ENCODE measurements around the gene PLCB4.

The PLCB4 gene

DNA sequence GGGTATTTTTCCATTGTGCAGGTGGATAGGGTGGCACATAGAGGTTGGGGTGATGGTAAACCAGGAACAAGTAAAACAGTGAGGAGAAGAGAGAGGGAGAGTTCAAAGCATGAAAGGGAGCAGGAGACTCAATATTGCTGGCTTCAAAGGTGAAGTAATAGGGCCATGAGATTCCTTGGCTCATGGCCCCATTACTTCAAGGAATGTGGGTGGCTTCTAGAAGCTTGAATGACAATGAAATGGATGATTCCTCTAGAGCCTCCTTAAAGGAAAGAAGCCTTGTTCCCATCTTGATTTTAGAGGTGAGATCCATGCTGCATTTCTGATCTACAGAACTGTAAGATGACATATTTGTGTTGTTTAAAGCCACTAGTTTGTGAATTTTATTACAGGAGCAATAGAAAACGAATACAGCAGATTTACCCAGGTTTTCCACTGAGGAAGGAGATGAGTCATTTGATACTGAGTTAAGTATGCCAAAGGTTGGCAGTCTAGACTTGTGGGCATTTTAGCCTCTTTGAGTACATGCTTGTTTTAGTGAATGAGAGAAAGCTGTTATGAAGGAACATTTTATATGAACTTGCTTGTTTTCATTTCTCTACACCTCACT lies 110.4 kb downstream of the PLCB4 start:
- DNase-seq (ENCODE audit: low read depth): no peak

DNA sequence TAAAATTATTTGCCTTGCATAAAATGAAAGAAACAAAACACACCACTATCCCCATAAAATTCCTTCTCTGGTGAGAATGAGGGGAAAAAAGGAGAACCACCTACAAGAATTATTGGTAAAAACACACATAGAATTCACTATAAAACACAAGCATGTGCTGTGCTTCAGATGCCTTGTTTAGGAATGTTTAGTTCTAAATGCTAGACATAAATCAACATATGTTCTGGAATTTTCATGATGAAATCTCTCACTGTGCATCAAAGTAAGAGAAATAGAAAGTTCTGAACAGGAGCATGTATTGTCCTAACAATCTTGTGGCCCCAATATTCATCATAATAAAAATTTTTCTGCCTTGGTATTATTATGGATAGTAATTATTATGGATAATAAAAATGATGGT lies 111.0 kb downstream of the PLCB4 start:
- DNase-seq (ENCODE audit: low read depth): no peak

DNA sequence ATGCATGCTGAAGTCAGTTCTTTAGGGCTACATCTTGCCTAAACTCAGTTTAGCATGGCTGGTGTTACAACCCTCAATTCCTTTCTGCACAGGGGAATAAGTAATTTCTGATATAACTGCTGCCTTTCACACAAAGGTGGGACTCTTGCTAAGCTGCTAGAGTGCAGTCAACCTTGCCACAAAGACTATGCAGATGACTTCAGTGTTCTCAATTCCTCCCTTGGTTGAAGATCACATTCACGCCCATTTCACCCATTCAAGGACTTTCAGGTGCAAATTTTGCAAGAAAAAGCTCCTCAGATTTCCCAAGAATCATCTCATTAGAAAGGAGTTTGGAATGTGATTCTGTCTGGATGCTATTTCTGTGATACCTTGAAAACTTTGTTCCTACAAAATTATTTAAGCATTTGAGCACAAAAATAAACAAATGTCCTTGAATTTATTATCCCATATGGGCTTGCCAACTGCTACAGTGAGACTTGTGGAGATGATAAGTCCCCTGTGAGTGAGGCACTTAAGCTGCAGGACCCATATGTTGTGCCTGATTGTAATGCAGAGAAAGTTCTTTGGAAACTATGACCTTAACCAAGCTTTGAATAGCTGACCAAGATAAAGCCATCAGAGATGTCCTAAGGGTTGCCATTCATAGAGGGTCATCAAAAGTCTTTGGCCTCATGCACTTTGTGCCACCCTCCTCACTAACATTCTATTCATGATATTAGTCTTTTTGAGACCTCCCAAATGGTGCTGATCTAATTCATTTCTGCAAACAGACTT lies 111.8 kb downstream of the PLCB4 start:
- no peak for DNase-seq (ENCODE audit: low read depth)

DNA sequence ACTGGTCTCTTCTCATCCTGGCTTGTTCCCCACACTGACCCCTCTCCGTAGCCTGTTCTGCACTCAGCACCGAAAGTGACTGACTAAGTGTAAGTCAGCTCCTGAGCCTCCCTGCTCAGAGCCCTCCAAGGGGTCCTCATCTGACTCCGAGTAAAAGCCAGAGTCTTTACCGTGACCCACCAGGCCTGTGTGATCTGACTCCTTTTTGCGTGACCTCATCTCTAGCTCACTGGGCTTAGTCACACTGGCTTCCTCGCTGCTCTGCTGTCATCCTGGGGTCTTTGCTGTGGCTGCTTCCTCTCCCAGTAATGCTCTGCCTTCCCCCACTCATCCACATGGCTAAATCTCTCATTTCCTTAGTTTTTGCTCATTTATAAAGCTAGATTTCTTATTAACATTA lies 116.6 kb downstream of the PLCB4 start:
- DNase-seq (ENCODE audit: low read depth): no peak

DNA sequence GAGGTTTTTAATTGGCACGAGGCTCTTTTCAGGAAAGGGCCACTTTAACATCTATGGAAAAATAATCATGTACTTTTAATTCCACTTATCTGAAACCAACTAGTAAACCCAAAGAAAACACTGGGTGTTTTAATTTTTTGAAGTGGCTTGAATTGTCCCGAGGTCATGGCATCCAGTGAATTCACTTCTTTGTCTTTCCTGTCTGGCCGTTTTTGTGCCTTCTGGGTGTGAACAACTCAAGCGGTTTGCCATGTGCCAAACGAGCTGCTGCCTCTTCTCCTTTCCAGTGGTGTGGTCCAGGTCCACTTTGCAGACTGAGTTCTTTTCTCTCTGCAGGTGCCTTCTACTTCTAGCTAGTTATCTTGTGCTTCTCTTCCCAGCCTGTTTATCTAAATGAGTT lies 117.5 kb downstream of the PLCB4 start:
- no peak for DNase-seq (ENCODE audit: low read depth)

DNA sequence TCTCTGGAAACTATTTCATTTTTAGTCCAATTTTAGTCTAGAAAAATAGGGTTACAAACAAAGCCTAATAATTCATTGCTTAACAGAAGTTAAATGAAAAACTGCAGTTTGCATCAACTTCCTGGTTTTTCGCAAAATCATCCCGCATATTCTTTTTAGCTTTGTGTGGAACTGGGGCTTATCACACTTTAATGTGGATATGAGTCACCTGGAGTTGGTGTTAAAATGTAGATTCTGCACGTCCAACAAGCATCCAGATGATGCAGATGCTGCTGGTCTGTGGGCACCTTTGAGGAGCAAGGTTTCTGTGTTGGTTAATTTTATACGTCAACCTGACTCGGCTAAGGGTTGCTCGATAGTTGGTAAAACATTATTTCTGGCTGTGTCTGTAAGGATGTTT lies 126.1 kb downstream of the PLCB4 start:
- no peak for DNase-seq (ENCODE audit: low read depth)

DNA sequence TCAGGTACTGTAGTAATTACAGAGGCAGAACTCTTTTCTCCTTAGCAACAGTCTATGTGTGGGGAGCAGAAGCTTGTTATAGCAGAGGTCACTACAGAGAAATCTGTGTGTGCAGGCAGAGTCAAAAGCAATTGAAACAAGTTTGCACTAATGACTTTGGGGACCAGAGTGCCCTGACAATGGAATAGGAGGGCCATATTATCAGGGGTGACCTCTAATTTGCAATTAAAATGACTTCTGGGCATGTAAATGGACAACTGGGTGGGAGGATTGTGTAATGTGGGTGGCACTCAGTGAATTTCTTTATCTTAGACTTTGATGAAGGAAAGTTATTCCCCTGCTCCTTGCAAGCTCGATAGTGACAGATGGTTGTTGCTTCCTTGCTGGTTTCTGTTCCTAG lies 127.2 kb downstream of the PLCB4 start:
- no peak for DNase-seq (ENCODE audit: low read depth)

DNA sequence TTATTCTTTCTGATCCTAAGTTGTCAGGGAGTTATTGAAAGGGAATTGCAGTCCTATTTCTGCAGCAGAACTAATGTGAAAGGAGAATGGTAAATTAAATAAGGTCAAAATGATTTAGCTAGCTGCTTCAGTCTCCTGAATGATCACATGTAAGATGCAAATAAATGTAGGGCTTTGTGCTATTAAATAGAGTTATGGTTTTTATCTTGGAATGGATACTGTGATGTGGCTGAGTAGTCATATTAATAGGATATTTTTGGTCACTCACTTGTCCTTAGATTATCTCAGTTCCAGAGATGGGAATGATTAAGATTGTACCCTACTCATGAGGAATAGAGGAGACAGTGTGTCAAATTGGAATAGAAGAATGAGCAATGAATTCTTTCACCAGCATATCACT lies 129.6 kb downstream of the PLCB4 start:
- no peak for DNase-seq (ENCODE audit: low read depth)

DNA sequence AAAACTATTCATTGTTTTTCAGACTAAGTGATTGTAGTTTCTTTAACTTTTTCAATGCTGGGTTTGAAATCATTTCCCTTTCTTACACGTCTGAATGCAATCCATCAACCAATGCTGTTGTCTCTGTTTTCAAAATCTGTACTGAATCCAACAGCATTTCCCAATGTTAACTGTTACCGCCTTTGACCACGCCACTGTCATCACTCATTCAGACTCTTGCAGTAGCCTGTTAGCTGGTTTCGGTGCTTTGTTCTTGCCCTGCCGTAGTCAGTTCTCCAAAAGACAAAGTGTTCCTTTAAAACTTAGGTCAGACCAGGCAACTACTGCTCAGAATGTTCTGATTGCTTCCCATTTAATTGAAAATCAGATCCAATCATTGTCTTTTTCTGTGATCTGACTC lies 131.3 kb downstream of the PLCB4 start:
- no peak for DNase-seq (ENCODE audit: low read depth)

DNA sequence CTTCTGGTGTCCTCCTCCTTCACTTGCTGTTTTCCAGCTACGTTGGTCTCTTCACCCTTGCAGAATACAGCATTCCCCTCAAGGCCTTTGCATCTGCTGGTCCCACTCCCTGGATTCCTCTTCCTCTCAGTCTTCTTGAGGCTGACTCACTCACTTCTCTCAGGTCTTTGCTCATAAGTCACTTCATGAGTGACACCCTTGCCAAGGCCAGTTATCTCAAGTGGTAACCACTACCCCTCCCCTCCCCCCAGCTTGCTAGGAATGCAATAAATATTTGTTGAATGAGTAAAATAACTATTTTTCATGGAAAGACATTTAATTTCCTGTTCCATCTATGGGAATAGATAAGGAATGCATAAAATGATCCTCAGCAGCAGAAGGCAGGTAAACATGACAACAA lies 131.7 kb downstream of the PLCB4 start:
- no peak for DNase-seq (ENCODE audit: low read depth)

DNA sequence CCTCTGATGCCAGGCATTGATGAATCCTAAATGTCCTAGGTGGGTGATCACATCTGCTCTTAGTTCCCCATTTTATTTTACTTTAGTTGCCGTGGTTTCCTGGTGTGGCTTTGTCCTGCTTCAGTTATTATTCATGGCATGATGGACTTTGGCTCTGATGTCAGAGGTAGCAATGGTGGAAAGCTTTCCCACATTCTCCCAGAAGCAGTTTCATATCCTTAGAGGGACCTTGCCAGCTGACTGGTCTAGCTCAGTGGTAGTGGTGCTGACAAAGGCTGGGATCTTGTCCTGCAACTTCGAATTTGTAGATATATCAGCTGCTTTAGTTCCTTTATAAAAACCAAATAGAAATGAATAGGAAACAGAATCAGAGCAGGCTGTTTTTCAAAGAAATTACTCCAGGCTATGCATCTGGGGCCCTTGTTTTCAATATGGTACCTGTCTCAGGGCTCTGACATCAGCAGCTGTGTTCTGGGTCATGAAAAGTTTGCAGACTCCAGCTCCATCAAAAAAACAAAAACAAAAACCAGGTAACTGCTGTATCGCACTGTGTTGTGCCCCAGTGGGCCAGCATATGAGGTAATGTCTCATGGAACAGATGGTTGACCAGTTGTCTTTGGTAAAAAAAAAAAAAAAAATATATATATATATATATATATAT lies 133.7 kb downstream of the PLCB4 start:
- DNase-seq (ENCODE audit: low read depth): no peak

DNA sequence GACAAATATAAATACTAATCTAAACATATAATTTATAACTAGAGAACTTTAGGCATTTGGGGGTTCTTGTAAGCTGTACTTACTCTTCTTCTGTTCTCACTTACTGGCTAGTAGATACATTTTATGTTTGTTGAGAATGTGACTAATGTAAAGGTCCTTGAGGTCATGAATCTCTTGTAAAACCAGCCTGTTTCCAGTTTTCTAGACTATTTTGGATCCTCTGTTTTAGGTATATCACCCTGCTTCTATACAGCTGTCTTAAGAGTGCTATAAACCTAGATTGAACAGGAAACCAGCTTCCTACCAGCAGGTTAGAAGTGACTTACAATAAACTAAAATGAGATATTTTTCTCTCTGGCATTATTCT lies 134.2 kb downstream of the PLCB4 start:
- no peak for DNase-seq (ENCODE audit: low read depth)

DNA sequence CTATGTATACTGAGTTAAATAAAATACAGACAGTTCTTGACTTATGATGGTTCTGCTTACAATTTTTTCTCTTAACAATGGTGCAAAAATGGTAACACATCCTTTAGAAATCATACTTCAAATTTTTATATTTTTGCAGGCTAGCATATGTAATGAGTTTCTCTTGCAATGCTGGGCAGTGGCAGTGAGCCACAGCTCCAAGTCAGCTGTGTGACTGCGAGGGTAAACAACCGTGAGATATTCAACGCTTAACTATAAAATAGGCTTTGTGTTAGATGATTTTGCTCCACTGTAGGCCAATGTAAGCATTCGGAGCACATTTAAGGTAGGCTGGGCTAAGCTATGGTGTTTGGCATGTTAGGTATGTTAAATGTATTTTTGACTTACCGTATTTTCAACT lies 136.1 kb downstream of the PLCB4 start:
- DNase-seq (ENCODE audit: low read depth): no peak

DNA sequence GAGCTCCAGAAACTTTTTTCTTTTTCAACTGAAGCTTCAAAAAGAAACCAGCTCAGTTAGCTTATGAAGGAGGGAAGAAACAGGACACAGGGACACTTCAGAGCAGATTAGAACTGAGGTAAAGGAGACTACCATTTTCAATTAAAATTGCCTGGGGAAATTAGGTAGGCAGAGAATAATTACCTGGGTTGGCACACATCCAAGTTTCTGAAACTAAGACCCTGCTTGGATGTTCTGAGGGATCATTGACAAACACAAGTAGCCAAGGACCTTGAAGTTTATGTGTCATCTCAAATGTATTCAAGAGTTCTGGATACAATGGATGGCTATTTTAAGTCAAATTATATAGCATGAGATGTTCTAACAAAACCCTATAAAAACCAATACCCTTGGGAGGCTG lies 137.6 kb downstream of the PLCB4 start:
- no peak for DNase-seq (ENCODE audit: low read depth)

DNA sequence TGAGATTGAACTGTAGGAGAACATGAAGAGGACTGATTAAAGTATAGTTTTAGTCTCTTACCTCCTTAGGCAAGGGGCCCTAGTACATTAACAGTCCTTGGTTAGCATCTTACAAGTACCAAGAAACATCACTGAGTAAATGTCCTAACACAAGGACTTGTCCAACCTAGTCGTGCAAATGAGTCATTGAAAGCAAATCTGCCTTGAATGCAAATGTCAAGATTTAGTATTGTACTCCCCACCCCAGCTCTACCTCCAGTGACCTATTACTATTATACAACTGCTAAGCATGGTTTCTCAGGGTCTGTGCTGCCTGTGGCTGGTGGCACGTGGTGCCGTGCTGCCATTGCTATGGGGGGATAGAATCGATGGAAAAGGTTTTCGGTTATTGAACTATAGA lies 138.4 kb downstream of the PLCB4 start:
- DNase-seq (ENCODE audit: low read depth): no peak

DNA sequence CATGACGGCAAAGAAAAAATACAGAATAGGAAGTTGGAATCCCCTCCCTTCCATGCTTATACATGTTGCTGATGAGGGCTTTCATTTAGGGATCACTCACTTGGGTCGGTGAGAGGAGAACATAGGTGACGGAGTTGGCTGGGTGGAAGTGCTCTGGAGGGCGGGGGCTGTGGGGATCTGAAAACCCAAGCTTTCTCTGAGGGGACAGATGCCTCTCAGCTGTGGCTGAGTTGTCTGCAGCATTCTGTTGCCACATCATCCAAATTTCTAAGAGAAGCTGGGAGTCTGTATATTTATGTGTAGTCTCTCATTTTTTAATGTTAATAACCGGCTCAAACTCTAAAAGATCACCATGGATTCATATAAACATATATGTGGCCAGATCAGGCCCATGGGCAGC lies 141.5 kb downstream of the PLCB4 start:
- DNase-seq (ENCODE audit: low read depth): no peak

DNA sequence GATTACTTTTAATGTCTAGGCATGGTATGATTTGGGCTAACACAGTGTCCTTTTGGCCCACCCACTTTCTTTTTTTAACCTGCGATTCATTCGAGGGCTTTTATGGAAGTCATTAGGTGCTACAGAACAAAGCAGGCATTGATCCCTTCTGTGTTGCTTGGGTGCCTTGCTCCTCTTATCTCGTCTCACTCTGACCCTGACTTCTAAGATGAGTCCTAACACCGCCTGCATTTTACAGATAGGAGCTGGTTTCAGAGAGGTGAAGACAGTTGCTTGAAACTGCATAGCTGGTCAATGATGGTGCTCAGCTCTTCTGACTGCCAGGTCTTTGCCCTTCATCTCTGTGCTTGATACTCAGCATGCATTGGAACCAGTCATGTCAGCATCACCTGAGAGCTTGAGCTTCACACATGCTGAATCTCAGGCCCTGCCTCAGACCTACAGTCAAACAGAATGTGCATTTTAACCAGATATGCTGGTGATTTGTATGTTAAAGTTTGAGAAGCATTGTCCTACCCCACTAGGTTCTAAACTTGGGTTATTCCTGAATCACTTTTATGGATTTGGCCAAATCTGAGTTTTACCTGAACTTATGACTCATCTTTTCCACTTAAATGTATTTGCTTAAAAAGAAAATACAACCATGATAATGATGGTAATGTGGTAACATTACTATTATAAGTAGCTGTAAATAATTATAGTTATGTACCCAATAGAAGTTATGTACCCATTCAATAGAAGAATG lies 142.3 kb downstream of the PLCB4 start:
- no peak for DNase-seq (ENCODE audit: low read depth)

DNA sequence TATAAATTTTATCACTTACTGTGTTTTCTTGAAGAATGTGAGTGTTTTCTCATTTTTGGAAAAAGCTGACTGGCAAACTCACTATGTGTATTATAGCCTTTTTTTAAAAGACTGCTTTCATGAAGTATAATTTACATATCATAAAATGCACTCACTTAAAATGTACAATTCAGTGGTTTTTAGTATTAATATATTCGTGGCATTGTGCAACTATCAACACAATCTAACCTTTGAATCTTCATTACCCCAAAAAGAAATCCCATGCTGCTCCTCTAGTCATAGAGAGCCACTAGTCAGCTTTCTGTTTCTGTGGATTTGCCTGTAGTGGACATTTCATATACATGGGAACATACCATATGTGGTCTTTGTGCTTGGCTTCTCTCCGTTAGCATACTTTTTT lies 143.8 kb downstream of the PLCB4 start:
- DNase-seq (ENCODE audit: low read depth): no peak

DNA sequence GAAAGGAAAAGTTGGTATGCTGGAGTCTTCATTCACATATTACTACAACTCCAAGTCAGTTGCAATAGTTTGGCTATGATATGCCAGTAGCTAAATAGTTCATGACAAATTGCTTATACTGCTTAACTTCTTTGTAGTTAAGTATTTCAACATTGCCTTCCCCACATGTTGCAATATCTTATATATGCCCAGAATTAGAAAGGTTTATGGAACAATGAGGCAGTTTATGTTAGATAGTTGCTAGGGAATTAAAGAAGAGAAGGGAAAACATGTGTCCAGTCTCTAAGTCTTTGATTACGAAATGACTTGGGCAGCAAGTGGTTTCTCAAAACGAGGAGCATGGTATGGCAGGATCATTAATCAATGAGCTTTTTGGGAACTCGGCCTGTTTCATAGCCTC lies 145.8 kb downstream of the PLCB4 start:
- no peak for DNase-seq (ENCODE audit: low read depth)

DNA sequence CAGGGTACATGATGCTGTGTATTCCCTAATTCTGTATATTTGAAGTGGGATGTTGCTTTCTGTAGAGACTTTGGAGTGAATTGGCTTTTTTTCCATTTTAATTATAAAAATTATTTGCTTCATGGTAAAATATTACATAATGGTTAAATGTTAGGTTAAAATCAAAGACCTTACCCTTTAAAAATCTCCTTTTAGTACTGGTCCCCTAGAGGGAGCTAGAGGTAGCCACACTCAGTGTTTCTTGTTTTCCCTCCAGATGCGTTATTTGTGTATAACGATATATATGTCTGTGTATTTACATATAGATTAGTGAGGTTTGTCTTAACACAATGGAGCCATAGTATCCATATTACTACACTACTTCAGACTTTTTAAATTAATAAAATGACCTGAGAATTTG lies 146.7 kb downstream of the PLCB4 start:
- DNase-seq (ENCODE audit: low read depth): no peak

DNA sequence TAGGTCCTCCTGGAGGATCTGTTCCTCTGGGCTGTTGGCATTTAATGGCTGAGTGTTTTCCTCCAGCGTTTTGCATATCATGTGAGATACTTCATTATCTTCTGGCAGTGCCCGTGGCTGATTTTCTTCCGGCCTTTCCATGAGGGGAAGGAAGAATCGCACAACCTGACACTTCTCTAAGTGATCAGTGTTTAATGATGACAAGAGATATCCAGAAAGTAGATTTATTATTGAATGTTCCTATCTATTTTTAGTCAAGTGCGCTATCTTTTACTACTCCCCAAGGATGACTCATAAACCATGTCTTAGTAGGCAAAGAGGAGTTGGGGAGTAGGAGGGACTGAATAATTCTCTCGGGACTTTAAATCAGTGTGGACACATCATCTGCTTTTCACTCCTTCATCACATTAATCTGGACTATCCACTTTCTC lies 149.7 kb downstream of the PLCB4 start:
- no peak for DNase-seq (ENCODE audit: low read depth)

DNA sequence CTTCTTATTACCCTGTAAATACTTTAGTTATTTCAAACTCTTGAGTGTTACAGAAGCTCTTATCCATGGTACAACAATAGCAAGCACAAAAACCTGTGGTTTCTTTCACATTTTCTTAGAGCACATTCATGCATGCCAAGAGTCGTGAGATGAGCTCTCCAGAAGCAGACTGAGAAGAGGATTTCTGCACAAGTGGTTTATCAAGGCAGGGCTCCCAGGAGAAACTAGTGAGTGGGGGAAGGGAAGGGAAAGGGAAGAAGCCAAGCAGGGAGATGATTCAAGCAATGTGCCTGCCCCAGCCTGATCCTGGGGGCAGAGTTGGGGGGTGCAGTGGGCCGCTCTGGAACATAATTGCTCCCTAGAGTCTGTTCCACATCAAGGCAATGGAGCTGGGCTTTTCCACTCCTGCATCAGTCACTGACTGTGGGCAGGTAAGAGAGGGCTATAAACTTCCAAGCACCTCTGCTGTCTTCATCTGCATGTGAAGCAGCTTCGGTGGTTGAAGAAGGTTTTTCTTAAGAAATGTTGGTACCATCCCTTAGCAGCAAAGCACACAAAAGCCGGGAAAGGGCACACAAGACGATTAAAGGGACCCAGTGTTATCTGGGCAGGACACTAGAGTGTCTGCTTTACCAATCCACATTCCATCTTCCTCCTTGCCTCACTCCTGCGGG lies 152.1 kb downstream of the PLCB4 start:
- DNase-seq (ENCODE audit: low read depth): no peak

Data from T follicular helper cell (primary cell).